Activated T-helper 1 cell treated with Interleukin-2 at 50 U/mL for 16 hours (primary cell): Measurements from ENCODE around the gene SPOCK3.
"Not testable (repeated sequence)": the region's sequence is repeated elsewhere in the genome, so short reads cannot be mapped to it uniquely, and the experiment has no call there.

Experiments used
- DNase-seq: peaks from one replicate; pipeline ENCODE4 v3.0.0-alpha.2; 2020; ENCODE audit warnings: low read depth

The SPOCK3 gene

GRCh38 chr4:167234316-167234881, at the start of gene SPOCK3:
TSS of gene SPOCK3 (minus strand) at chr4:167234494.
- no peak for DNase-seq

GRCh38 chr4:167282171-167282864, 48.0 kb upstream of the SPOCK3 start:
- no peak for DNase-seq

GRCh38 chr4:167281545-167281944, 47.3 kb upstream of the SPOCK3 start:
- not testable (repeated sequence) for DNase-seq

GRCh38 chr4:167274351-167274750, 40.1 kb upstream of the SPOCK3 start:
- DNase-seq, result no peak

GRCh38 chr4:167265231-167265630, 30.9 kb upstream of the SPOCK3 start:
- DNase-seq, result no peak

GRCh38 chr4:167248271-167248670, 14.0 kb upstream of the SPOCK3 start:
- DNase-seq, result no peak

- no peak for DNase-seq
Measured at GRCh38 chr4:167239627-167240026, 5.3 kb upstream of the SPOCK3 start.

- no peak for DNase-seq
Measured at GRCh38 chr4:167238226-167238625, 3.9 kb upstream of the SPOCK3 start.

GRCh38 chr4:167233685-167234315, 494 bp downstream of the SPOCK3 start:
- DNase-seq, result no peak

- no peak for DNase-seq
Measured at GRCh38 chr4:167232805-167233684, 1.2 kb downstream of the SPOCK3 start.

GRCh38 chr4:167230744-167231143, 3.5 kb downstream of the SPOCK3 start:
- DNase-seq, result no peak

GRCh38 chr4:167222099-167222498, 12.2 kb downstream of the SPOCK3 start:
- DNase-seq, result no peak

GRCh38 chr4:167221084-167221483, 13.2 kb downstream of the SPOCK3 start:
- DNase-seq, result no peak

GRCh38 chr4:167218022-167218608, 16.2 kb downstream of the SPOCK3 start:
- no peak for DNase-seq

- DNase-seq, result no peak
Measured at GRCh38 chr4:167216783-167217182, 17.5 kb downstream of the SPOCK3 start.

GRCh38 chr4:167210166-167210565, 24.1 kb downstream of the SPOCK3 start:
- no peak for DNase-seq

GRCh38 chr4:167196344-167197012, 37.8 kb downstream of the SPOCK3 start:
- DNase-seq, result no peak

GRCh38 chr4:167190379-167190778, 43.9 kb downstream of the SPOCK3 start:
- DNase-seq, result no peak

- no peak for DNase-seq
Measured at GRCh38 chr4:167185465-167185864, 48.8 kb downstream of the SPOCK3 start.

- DNase-seq, result no peak
Measured at GRCh38 chr4:167183036-167183435, 51.3 kb downstream of the SPOCK3 start.

- DNase-seq, result no peak
Measured at GRCh38 chr4:167177925-167178324, 56.4 kb downstream of the SPOCK3 start.
